Coronary artery (tissue), 2 donors: ENCODE data around the gene PCDH12.
A peak's percentile ranks its signal among the peaks of the same experiment; 100 is the strongest.

ENCODE experiments used
- DNase-seq: peaks from one replicate; pipeline ENCODE4 v3.0.0-alpha.2; 2017; ENCODE audit warnings: low spot score
- H3K27ac ChIP-seq, 2 donors: fragments of 200-600 bp; sonication (generic); one replicate each; pipeline ENCODE4 v1.5.1; 2016 to 2019
- H3K4me3 ChIP-seq: fragments of 200-600 bp; sonication (generic); 2 replicates; pipeline ENCODE4 v1.5.1; 2016; ENCODE audit warnings: mild to moderate bottlenecking, moderate library complexity
- TF ChIP-seq, protein P1 (sequence below): fragments of 200-600 bp; sonication (generic); IDR thresholded peaks from one replicate; pipeline ENCODE4 v1.5.1; 2019; ENCODE audit warnings: antibody characterized with exemption

The PCDH12 gene

DNA sequence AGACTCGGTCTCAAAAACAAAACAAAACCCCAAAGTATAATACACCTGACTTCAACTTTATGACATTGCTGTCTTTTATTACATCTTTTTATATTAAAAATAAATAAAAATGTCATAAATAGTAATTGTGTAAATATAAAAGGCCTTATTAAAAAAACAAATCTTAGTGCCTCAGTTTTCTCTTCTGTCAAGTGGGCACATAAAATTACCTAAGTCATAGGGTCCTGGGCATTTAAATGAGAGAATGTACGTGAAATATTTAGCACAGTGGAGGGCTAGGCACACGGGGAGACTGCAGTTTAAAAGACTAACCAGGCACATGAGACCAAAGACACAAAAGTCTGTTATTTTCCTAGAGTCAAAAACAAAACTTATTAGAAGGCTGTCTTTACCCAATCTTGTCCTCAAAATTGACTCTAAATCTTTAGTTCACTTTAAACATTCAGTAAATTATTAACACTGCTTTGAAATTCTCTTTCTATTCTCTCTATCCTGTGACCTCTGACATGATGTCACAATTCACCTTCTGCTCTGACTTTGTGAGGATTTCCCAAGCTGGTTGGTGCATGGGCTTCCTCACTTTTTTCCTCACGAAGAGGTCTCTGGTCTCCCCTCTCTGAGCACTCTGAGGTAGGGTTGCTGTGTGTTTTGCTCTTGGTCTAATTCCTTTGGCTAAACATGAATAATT, 8.4 kb upstream of the PCDH12 start:
- no peak overlapping the region for H3K27ac ChIP-seq
- H3K4me3 ChIP-seq: no peak overlapping the region
- TF ChIP-seq, protein P1, sequence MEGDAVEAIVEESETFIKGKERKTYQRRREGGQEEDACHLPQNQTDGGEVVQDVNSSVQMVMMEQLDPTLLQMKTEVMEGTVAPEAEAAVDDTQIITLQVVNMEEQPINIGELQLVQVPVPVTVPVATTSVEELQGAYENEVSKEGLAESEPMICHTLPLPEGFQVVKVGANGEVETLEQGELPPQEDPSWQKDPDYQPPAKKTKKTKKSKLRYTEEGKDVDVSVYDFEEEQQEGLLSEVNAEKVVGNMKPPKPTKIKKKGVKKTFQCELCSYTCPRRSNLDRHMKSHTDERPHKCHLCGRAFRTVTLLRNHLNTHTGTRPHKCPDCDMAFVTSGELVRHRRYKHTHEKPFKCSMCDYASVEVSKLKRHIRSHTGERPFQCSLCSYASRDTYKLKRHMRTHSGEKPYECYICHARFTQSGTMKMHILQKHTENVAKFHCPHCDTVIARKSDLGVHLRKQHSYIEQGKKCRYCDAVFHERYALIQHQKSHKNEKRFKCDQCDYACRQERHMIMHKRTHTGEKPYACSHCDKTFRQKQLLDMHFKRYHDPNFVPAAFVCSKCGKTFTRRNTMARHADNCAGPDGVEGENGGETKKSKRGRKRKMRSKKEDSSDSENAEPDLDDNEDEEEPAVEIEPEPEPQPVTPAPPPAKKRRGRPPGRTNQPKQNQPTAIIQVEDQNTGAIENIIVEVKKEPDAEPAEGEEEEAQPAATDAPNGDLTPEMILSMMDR: no peak

DNA sequence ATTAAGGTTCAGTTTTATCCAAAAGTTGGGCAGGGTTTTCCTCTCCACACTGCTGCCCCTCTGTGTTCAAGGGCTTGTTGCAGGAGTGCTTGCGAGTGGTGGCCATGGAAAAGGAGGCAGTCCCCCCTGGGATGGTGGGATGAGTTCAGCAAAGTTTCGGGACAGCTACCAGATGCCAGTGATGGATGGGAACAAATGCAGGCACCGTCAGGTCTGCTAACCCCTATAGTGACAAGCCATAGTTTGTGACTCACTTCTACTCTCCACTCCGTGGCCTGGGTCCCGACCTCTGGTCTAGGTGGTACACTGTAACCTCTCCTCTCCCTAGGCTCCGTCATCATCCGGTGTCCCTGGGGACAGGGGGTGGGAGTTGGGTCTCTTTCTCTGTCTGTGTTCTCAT, 7.1 kb upstream of the PCDH12 start:
- no peak for DNase-seq
- Histone ChIP-seq H3K4me3 (no peak overlapping the region), H3K27ac (no peak overlapping the region)
- TF ChIP-seq, protein P1: no peak

More for the DNA sequence above, 8.4 kb upstream of the PCDH12 start:
- no peak for DNase-seq

DNA sequence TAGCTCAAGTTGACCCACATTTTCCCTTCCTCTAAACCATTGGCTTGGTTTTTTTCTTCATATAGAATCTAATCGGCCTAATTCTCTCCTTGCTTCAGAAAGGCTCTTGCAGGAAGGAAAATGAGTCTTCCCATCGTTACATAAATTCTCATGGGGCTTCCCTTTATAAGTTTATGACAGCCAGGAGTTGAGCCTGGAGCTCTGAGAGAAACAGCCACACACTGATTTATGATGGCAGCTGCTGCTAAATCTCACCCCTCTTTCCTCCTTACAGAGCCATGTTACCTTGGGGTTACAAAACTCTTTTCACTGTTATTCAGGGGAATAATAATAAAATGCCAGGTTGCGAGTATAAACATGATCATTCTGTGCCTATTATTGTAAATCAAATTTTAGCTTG, 5.7 kb upstream of the PCDH12 start:
- no peak overlapping the region for H3K4me3 ChIP-seq
- no peak overlapping the region for H3K27ac ChIP-seq
- DNase-seq: no peak
- TF ChIP-seq, protein P1: no peak

DNA sequence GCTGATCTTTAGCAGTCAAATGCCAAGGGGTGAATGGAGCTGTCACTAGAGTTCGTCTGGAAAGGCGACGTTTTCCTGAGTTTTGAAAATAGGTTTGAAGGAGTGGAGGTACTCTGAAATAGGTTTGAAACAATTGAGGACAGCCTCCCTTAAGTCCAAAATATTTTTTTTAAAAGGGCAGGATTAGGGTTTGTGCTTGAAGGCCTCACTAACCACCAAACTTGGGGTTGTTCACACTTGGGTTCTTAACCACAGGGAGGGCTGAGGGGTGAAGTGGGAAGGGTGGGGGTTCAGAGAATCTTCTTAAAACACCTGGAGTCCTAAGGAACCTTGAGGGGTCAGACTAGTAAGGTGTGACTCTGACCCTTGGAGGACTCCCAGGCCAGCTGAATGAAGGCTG, 3.5 kb upstream of the PCDH12 start:
- Histone ChIP-seq H3K4me3 (no peak overlapping the region), H3K27ac (no peak overlapping the region)
- DNase-seq: no peak
- TF ChIP-seq, protein P1: no peak

DNA sequence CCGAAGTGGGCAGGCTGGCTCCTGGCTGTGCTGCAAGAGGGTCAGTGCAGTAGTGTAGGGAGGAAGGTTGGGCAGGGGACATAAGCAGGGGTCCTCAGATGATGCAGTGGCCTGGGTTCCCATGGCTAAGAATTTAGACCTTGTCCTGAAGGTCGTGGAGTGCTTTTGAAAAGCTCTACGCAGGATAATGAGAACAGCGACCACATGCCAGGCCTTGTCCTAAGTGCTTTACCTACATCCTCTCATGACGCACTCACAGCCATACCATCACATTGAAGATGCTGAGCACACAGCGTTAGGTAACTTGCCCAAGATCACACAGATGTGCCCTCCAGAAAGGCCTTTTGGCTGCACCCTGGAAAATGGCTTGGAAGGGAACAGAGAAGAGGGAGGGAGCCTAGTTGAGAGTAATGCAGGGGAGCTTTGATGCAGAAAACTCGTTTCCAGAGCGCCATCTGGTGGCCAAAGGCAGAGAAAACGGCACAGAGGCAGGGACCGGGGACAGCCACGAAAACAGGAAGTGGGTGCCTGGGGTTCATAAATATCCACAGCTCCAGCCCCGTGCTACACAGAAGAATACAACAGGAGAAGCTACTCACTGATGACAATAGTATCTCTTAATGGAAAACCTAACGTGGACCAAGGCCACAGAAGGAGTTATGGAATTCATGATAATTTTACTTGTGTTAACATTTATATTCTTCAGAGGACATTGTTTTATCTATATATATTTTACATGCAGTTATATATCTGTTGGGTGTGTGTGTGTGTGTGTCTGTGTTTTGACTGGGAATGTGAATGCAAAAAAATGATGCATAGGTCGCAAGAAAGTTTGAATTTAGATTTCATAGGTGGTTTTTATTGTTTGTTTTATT, 2.7 kb upstream of the PCDH12 start:
- H3K27ac ChIP-seq: peak overlapping the region in 1 of 2 donors; percentile 42
- no peak overlapping the region for H3K4me3 ChIP-seq
- DNase-seq: peak; percentile 87
- TF ChIP-seq, protein P1: peak; percentile 55

DNA sequence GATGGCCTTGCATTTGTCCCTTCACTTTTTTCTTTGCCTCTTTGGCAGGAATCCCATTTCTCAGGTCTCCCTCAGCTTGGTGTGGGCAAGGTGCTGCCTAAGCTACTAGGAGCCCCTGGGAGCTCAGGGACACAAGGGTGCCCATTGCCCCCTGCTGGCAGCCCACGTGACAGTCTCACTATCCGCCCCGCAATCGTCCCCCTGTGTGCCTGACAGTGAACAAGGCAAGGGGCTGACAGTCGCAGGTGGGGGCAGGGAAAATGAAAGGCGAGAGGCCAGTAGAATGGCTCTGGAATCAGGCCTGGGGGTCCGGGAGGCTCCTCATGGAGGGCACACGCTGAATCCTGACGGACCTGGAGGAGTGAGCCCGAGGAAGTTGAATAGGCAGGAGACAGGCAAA, 2.0 kb upstream of the PCDH12 start:
- Histone ChIP-seq H3K4me3 (no peak overlapping the region), H3K27ac (peak overlapping the region in 1 of 2 donors; percentile 10)
- TF ChIP-seq, protein P1: no peak
- no peak for DNase-seq
